Skin of body (tissue), 2 donors: ENCODE measurements around the gene SAMD4A. TPM values are rescaled to one million over a fixed set of nuclear protein-coding genes. Genes with fewer than 3 reads are reported as not detected.

ENCODE experiments used
- DNase-seq: peaks from one replicate; lab custom pipeline; 2025; lab: John Stamatoyannopoulos, UW
- total RNA-seq: library from RNA; depleted of rRNA; stranded (reverse); fragments of >200 nt; gene quantifications from one replicate; pipeline ENCODE4 v1.2.3, GENCODE V29; 2014

The SAMD4A gene
- total RNA-seq, 1 donor from 2014 or later: 41.9 TPM

DNA sequence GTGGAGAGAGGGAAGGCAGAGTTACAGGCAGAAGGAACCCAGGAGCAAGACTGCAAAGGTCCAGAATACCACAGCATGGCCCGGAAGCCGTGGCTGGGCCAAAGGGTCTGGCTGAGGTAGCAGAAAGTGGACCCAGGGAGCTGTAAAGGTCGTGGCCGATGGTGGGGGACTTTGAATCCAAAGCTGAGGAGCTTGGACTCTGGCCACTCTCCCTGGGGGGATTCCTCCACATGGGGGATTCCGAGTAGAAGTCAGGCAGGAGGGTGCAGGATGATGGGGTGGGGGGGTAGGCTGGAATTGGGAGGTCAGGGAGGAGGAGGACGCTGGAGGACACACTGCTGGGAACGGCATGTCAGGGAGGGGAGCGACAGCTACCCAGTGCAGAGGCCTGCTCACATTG, 210.5 kb downstream of the SAMD4A start:
- no peak for DNase-seq

DNA sequence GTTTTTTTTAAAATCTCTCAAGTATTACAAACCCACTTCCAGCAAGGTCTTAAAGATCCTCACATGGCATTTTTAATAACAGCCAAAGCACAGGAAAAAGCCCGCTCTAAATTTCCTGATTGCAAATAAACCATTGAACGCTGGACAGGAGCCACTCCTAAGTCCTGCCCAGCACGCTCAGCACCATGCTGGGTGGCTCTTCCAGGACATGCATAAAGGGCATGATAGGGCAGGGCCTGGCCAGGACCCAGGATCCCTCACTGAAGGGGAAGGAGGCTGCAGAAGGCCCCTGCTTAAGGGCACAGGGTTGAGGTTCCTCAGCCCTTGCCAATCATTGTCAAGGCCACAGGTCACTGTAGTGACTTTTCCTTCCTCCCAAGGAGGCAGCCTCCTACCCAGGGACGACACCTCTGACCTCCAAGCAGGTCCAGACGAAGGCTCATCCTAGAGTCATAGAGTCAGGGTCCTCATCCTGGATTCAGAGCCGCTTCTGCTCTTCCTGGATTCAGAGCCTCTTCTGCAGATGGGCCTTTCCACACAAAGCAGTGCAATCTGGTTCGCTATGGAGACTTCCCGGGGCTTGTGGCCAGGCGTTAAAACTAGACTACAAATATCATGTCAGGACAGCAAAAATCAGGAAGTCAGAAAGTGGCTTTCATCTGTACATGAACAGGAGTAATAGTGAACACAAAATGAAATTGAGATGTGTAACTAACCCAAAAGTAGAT, 211.9 kb downstream of the SAMD4A start:
- no peak for DNase-seq

DNA sequence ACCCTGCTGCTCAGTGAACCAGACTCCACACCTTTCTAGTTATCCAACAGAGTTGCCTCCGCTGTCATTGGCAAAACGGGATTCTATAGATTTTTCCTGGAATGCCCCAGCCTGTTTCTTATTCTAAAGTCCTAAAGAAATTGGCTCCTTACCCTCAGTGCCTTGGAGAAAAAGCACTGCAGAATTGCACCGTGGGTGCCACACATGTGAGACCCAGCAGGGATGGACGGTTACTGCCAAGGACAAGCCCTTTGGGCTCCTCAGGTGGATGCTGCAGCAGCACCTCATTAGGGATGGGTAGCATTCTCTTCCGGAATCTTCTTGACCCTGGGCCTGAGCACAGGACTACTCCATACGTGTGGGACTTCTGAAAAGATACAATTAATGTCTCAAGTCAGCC, 214.2 kb downstream of the SAMD4A start:
- DNase-seq: no peak

DNA sequence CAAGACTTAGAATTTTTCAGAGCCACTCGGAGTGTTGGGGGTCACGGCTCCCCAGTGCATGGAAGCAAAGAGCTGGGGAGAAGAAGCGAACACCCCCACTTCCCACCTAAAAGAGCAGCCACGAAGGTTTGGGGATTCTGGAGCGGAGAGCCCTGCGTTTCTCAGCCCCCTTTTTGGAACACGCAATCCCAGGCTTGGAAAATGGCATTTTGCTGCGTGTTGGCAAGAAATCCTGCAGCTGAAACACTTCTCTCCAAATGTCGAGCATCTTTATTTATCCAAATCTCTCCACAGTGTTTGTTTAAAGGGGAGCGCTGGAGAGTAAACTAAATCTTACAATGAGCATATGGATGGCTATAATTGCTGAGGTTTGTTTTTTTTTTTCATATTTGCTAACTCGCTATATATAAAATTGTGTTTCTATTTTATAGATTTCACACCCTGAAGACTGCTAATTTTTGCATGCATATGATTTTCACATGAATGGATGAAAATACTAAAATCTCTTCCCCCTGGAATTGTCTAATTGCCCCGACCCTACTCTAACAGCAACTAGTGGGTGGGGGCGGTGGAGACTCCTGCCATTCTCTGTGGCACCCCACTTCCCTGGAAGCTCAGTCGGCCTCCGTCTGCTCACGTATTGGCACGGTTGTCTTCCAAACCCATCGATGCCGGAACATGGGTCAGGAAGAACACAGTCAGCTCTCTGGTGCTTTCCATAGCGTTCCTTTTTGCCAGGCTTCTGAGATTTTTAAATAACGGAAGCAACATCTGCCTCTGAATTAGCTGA, 215.2 kb downstream of the SAMD4A start:
- DNase-seq: no peak

DNA sequence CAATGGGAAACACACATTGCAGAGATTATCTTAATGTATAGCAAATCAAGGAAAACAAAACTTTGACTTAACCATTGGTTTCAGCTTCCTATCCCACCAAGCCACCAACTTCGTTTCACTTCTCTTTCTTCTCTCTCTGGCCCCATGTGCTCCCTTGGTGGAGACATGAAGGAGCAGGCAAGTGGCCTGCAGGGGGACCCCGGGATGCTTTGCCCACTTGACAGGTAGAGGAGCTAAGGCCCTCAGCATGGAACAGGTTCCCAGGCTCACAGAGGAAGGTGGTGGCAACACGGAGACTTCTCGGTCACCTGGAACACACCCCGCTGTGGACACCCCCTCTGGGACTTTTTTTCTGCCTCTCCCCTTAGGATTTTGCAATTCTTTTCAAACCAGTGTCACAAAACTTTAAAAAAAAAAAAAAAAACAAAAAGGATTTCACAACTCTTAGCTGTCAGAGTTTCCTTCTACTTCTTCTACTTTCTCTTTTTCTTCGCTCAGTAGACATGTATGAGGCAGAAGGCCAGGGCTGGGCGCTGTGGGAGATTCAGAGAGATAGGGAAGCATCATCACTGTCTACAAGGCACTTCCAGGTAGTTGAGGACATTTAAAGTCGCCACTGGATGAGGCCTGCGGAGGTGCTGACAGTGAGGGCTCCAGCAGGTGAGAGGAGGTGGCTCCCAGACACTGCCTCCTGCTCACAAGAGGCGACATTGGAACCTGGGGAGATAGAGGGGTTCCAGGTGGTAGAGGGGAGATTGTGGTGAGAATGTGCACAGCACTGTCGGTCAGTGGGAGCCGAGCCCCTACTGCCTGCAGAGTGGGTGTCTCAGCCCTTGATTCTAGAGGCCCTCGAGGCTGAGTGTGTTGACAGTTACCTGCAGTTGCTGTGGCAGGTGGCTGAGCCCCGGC, 216.1 kb downstream of the SAMD4A start:
- DNase-seq: no peak

DNA sequence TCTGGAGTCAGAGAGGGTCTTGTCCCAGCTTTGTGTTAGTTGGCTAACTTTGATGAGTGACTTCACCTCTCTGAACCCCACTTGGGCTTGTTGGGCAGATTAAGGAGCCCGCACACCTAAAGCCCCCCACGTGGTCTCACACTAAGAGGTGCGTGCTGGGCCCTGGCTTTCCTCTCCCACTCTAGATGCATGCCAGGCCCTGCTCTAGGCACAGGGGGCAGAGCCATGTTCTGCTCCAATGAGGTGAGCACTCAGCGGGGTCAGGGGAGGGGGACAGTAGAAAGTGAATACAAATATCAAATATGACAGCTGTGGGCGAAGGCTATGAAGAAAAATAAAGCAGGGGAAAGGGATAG, 216.7 kb downstream of the SAMD4A start:
- no peak for DNase-seq

DNA sequence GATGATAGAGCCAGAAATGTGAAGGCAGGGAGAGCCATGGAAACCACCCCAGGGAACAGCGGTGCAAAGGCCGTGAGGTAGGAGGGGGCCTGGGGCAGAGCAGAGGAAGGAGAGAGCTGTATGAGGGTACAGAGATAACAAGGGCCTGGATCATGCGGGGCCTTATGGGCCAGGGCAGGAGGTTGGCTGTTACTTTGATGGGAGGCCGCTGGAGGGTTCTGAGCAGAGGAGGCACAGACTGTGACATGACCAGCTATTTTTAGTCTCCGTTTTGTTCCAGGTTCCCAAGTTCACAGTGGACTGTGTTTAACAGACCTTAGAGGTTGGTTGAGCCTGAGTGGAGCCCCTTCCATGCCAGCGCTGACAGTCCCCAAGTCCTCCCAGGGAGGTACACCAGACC, 217.1 kb downstream of the SAMD4A start:
- no peak for DNase-seq

DNA sequence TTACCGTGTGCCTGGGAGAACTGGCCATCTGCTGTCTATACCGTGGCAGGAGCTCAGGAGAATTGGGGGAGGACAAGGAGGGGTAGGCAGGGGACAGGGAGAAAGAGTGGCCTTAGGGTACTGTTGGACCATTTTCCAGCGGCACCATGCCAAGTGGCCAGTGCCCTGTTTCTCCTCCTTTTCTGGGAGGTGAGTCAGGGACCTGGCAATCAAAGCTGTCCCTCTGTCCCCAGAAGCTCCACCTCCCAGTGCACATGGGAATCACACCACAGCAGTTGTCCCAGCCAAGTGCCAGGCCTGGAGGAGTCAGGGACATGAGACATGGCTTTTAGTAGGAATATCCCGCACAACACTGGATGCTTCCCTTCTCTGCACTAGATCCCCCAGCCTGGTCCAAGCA, 217.7 kb downstream of the SAMD4A start:
- no peak for DNase-seq

DNA sequence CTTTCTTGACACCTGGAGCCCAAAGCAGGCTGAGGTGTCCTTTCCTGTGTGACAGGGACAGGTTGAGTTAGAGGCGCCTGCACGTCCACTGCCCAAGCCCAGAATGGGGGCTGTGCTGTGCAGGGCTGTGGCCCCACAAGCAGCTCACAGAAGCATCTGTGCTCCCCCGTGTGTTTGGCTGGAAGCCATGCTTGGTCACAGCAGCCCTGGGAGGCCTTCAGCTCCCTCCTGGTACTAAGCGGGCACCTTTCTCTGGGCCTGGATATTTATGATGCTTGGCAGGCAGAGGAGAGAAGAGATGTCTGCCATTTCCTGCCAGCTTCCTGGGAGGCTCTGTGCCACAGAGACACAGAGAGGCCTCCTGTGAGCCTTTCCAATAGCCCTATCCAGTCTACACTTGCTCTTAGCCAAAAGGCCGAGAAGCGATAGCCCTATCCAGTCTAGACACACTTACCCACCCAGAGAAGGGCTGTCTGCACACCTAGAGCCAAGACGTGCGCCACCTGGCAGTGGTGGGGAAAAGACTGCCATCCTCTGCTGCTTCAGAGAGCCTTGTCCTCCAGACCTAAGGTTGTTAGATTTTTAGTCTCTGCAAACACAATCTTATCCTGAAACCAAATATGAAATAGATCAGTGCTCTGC, 218.3 kb downstream of the SAMD4A start:
- no peak for DNase-seq

DNA sequence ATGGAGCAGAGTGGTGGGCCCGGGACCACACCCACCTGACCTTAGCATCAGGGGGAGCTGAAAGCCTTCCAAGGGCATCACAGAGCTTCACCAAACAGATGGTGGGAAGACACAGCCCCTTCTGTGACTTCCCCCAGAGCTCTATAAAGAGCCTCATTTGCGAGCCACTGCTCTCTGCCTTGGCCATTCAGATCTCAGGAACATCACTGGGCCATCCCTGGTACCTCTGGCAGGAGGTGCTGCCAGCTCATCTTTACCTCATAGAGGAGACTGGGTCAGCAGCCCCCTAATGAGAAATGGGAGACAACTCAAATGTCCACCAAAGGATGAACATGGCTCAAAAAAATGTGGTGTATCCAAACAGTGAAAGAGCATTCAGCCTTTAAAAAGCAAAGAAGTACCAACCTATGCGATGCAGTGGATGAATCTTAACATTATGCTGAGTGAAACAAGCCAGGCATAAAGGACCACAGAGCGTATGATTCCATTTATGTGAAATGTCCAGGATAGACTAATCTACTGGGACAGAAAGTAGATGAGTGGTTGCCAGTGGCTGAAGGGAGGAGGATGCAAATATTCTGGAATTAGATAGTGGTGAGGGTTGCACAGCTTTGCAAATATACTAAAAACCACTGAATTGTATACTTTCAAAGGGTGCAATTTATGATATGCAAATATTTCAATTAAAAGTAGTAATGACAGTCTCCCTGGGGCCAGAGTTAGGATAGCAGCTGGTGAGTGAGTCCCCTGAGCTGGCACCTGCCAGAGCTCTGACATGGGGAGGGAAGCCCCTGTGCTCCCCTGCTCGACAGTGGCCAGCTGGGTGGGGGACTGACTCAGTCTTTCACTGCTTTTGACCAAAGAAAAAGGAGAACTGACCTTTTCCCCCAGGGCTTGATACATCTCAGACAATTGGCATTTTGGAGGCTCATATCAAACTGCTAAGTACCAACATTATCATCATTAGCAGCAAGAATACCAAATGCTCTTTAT, 219.1 kb downstream of the SAMD4A start:
- no peak for DNase-seq

DNA sequence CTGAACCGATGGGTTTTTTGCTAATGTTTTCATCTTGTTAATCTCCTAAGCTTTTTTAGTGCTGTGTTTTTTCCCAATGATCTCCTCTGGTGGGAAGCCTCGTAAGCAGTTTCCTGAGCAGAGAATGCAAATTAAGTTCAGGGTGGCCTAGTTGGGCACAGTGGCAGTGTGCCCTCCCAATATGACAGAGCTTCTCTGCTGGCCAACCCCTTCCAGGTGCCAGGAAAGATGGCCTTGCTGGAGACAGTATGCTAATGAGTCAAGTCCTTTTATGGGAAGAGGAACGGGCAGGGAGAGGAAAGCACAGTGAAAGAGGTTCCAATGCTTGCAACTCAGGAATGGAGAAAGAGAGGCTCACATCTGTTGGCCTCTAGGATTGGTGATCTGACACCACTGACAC, 219.9 kb downstream of the SAMD4A start:
- no peak for DNase-seq

DNA sequence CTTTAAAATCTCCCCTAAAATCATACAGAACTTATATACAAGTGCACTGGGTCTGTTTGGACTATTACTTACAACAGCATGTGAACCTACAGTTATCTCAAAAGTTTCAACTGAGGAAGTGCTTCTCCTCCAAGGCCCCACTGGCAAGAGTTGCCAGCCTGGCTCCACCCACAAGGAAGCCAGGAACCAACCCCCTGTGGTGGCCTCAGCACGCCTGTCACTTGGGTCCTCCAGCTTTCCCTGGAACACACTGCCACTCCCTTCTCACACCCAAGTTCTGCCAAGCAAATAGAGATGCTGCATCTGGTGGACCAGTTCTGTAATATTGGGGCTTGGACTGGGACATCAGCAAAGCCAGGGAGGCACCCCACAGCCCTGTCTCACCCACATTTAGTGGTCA, 220.3 kb downstream of the SAMD4A start:
- no peak for DNase-seq

DNA sequence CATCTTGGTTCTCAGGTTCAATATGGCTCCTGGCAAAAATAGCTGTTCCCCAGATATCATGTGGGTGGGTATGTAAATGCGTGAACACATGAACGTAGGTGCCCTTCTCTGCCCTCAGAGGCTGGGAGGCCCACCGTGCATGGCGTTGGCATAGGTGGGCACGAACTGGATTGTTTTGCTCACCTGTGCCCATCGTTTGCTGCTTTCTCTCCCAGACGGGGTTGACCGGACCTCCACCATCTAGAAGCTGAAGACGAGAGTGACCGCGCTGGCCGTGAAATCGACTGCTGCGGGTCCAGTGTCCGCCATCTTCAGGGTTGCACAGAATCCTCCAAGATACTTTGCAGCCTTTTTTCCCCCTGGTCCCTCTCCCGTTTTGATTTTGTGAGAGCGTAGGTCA, 221.8 kb downstream of the SAMD4A start:
- no peak for DNase-seq

DNA sequence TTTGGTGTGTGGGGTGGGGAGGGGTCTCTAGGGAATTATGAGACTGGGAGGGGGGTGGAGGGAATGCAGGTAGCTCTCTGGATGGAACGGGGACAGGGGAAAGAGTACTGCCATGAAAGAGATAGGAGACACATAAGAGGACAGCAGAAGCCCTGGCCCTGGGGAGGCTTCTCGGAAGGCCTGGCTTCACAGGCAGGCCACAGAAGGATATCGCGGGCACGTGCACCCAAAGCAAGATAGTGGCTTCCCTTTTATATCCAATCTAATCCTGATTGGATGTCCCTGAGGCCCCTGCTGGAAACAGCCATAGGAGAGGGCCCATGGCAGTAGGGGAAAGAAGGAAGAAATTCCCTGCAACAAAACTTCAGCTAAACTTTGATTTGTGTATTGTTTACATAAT, 222.2 kb downstream of the SAMD4A start:
- no peak for DNase-seq

DNA sequence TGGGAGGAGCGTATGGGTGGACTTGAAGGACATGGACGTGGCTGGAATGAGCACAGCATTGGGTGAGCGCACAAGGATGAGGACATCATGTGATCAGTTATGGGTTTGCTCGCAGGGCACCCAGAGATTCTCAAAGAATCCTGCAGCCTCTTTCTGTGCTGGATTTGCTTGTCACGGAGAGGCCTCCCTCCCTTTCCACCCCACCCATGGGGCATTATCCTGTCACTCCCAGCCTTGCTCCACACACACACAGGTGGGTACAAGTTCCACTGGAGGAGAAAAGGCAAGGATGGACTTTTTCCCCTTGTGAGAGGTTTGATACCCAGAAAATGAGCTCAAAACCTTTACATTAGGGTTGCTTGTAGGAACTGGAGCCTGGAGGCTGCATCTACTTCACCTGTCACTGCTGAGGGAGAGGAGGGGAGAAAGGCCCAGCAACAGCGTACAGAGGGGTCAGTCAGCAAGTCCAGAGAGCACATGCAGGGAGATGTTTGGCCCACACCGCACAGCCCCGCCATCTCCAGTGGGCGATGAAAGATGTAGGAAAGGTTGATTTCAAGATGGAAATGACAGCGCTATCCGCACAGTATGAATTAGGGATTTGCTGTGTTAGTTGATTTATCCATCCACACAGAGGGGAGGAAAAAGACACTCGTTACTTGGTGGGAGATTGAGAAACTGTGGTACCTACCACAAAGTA, 223.0 kb downstream of the SAMD4A start:
- no peak for DNase-seq

DNA sequence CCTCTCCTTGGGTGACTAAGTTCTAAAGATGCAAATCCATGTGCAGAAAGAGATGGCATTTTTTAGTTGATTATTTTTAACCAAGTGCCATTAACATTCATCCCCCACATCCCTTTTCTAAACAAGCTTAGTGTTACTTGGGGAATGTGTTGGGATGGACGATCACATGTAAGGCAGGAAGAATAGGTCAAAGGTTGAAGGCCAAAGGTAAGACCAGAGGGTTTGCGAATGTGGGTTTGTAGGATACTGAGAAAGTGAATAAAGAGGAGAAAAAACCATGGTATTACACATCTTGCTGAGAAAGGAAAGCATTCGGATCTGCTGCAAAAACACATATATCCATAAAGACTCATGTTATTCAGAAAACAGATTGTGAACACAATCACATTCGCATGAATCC, 224.1 kb downstream of the SAMD4A start:
- DNase-seq: no peak

DNA sequence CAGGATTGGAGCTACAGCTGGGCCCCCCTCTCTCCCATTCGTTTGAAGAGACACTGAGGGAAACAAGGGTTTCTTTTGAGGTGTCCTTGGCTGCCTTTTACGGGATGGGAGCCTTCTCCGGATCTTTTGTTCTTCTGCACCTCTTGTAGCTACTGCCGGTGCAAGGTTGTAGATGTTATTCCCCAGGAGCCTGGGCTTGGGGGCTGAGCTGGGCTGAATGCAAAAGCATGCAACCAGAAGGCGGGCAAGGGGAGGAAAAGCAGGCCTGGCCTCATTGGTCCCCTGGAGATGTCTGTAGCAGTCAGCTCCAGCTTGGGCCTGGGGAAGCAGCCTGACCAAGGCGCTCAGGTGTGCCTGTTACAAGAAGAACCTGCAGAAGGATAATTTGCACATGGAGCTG, 225.4 kb downstream of the SAMD4A start:
- DNase-seq: no peak

DNA sequence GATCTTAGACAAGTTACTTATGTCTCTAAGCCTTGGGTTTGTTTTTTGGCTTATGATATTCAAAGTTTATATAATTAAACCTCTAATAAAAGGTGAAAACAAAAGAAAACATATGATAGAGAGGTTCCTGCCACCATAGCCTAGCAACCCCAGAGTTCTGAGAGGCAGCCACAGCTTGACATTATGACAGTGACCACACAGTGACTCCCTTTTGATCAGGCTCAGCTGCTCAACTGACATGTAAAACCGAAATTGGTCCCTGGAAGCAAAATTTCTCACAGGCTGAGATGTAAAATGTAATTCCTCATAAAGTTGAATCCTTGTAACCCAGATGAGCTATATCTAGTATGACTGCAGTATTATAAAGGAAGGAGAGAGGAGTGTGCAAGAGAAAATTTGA, 227.2 kb downstream of the SAMD4A start:
- no peak for DNase-seq

DNA sequence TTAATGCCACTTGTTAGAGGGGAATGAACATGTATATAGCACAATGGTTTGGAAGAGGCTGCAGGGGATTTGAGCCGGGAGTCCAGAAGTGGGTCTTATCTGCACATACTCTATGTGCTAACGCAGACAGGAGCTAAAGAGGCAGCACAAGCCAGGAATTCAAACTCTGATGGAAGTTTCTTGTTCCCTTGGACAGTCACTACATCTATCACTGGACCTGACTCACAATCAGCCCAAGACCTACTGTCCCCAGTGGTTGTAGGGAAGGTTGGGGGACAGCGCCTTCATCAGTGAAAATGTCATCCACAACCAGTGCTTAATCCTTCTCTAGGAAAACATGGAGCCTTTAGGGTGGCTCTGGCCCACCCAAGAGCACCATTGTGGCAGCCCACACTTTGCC, 227.9 kb downstream of the SAMD4A start:
- no peak for DNase-seq

DNA sequence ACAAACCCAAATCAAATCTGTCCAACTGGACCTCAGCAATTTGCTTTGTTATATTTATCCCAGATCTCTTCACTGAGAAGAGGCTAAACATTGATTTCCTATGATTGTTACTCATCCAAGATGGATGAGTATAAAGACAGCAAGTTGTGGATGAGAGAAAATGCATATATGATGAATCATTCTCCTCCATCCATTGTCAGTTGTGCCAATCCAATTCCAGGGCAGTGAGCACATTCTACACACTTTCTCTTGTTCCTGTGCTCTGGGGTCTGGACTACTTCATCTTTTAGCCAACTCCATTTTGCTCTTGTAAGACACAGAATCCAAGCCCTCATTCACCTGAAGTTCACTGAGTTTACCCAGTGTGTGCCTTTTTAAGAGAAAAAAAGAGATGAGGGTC, 230.0 kb downstream of the SAMD4A start:
- DNase-seq: no peak
